K562 (cell line): Measurements from ENCODE around the gene VARS1. TPM values are rescaled to one million over a fixed set of nuclear protein-coding genes. Genes with fewer than 3 reads are reported as not detected.

Experiments used
- BRD9 ChIP-seq: fragments of 450-650 bp; IDR thresholded peaks from 2 replicates; pipeline ENCODE4 v1.6.1; 2018; ENCODE audit warnings: low read depth; ENCODE audit not compliant: partially characterized antibody
- CCNT2 ChIP-seq: IDR thresholded peaks from 2 replicates; pipeline ENCODE4 v1.6.1; 2011; ENCODE audit warnings: borderline replicate concordance, low read depth, mild to moderate bottlenecking, moderate library complexity, mixed read lengths, low read length; ENCODE audit not compliant: insufficient read length; ENCODE audit errors: extremely low read depth
- CHD1 ChIP-seq: fragments of 200-600 bp; sonication (generic); IDR thresholded peaks from one replicate; pipeline ENCODE4 v1.6.1; 2012; ENCODE audit warnings: mild to moderate bottlenecking, moderate library complexity, low read length, inconsistent platforms
- CREB1 ChIP-seq, 2 experiments: sonication (generic) in 1 of 2; formaldehyde crosslinking in 1 of 2; IDR thresholded peaks; 2 replicates each; pipeline versions ENCODE4 v1.6.1 to v1.8.0; 2012 to 2022; ENCODE audit warnings: inconsistent platforms in 1 of 2, mild to moderate bottlenecking in 1 of 2, missing genetic modification reagents in 1 of 2, moderate library complexity in 1 of 2
- MEIS2 ChIP-seq: fragments of 450-650 bp; IDR thresholded peaks from 2 replicates; pipeline ENCODE4 v1.6.1; 2014; ENCODE audit warnings: mild to moderate bottlenecking; ENCODE audit not compliant: partially characterized antibody
- PML ChIP-seq: IDR thresholded peaks from 2 replicates; pipeline ENCODE4 v1.6.1; 2012; ENCODE audit warnings: low read length, inconsistent platforms
- RBM39 ChIP-seq: fragments of 200-400 bp; formaldehyde crosslinking; optimal IDR thresholded peaks from 2 replicates; pipeline ENCODE3; 2018; ENCODE audit warnings: low read depth, low read length
- SPI1 ChIP-seq: IDR thresholded peaks from 2 replicates; pipeline ENCODE4 v1.6.1; 2011; ENCODE audit warnings: low read depth, low read length, control low read depth, borderline replicate concordance
- ZNF444 ChIP-seq: fragments of 250-450 bp; sonication (Bioruptor Pico); IDR thresholded peaks from 2 replicates; pipeline ENCODE4 v1.4.0; 2020; ENCODE audit warnings: mild to moderate bottlenecking, moderate library complexity
- ZNF445 ChIP-seq: fragments of 250-450 bp; sonication (Bioruptor Pico); IDR thresholded peaks from 2 replicates; pipeline ENCODE4 v1.4.0; 2020; ENCODE audit warnings: low read depth, mild to moderate bottlenecking, moderate library complexity
- polyA plus RNA-seq, 8 experiments: library from polyadenylated mRNA; depleted of rRNA in 4 of 8; stranded (reverse) in 5 of 8; unstranded in 3 of 8; fragments of >200 nt; fragmentation: Nextera tagmentation in 2 of 8; fragmentation: Illumina TruSeq in 1 of 8; extraction: Ambion mirVana in 2 of 8; extraction: Trizol in 1 of 8; gene quantifications; 2 replicates each; pipeline versions ENCODE4 v1.2.1 to v1.2.3, GENCODE V29; 2011 to 2014; ENCODE audit warnings: inconsistent platforms in 1 of 8, missing spikeins in 1 of 8
- total RNA-seq, 7 experiments: library from RNA; depleted of rRNA in 6 of 7; stranded (reverse); fragments of >200 nt in 6 of 7; fragmentation: Illumina TruSeq in 2 of 7; extraction: Trizol in 2 of 7; gene quantifications; 2 replicates each; pipeline versions ENCODE4 v1.2.1 to v1.2.3, GENCODE V29; 2011 to 2021; ENCODE audit warnings: low replicate concordance in 1 of 7
- TF ChIP-seq, protein P1 (sequence below): fragments of 450-650 bp; formaldehyde crosslinking; IDR thresholded peaks from 2 replicates; pipeline ENCODE4 v1.4.0; 2022; ENCODE audit warnings: missing genetic modification characterization
- TF ChIP-seq, protein P2 (sequence below): sonication (generic); formaldehyde crosslinking; IDR thresholded peaks from 2 replicates; pipeline ENCODE4 v1.8.1; 2022; ENCODE audit warnings: missing genetic modification reagents
- TF ChIP-seq, protein P3 (sequence below): fragments of 450-650 bp; formaldehyde crosslinking; IDR thresholded peaks from 2 replicates; pipeline ENCODE4 v1.4.0; 2020; ENCODE audit warnings: mild to moderate bottlenecking, mixed read lengths
- TF ChIP-seq, protein P4 (sequence below), 3 experiments: fragments of 200-800 bp in 1 of 3; fragments of 250-450 bp in 1 of 3; fragments of 450-650 bp in 1 of 3; sonication (Bioruptor Pico) in 1 of 3; sonication (Bioruptor generic) in 1 of 3; formaldehyde crosslinking in 1 of 3; IDR thresholded peaks; 2 replicates each; pipeline versions ENCODE4 v1.6.1 to v1.8.0; 2016 to 2022; ENCODE audit warnings: mild to moderate bottlenecking in 2 of 3, missing genetic modification characterization in 2 of 3, missing compliant biosample characterization in 1 of 3, moderate library complexity in 1 of 3
- TF ChIP-seq, protein P5 (sequence below): IDR thresholded peaks from 2 replicates; pipeline ENCODE4 v1.6.1; 2012; ENCODE audit warnings: low read depth, low read length, improper control_type of control experiment, borderline replicate concordance

Gene VARS1
- total and polyA plus RNA-seq, 9 of the 15 experiments (the other 6 are each of a cell fraction or from before 2014, with no cell fraction given): 2.9 to 488 (median 130) TPM

DNA sequence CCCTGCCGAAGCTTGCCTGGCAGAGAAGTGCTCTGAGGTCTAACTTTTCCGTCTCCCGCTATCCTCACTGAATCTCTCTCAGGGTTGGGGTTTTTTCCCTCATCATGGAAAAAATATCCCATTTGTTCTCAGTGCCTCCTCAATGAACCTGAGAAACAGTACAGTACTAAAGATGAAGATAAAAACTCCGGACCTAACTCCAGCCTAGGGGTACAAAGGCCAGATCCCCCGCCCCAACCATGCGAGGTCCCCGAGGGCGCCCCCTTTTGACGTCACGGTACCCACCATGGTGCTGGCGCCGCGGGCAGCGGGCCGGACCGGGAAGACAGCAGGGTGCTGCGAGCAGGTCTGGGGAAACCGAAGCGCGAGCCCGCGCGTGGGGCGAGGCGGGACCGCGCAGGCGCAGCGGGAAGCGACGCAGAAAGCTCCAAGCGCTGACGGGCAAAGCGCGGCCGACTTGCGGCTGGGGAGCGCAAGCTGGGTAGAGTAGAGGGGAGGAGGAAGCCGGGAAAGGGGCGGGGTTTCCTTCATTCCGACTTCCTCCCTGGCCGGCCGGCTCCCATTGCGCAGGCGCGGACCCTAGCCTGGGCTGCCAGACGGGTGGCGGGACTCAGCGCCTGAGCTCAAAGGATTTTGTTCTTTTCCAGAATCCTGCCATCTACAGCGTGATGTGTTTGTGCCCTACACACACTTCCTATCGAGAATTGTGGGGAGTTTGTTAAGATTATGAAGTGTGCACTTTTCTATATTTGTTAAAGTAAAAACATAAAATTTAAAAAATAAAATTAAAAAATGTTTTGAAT lies 11.1 kb upstream of the VARS1 start, which contains the start of gene LSM2 (continued):
- TF ChIP-seq, protein P1, sequence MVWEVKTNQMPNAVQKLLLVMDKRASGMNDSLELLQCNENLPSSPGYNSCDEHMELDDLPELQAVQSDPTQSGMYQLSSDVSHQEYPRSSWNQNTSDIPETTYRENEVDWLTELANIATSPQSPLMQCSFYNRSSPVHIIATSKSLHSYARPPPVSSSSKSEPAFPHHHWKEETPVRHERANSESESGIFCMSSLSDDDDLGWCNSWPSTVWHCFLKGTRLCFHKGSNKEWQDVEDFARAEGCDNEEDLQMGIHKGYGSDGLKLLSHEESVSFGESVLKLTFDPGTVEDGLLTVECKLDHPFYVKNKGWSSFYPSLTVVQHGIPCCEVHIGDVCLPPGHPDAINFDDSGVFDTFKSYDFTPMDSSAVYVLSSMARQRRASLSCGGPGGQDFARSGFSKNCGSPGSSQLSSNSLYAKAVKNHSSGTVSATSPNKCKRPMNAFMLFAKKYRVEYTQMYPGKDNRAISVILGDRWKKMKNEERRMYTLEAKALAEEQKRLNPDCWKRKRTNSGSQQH: 0 out of 2 replicates have a peak, but pooled peaks have one; percentile 36
- TF ChIP-seq ZNF445 (CRISPR knock-in tag): 0 out of 2 replicates have a peak, but pooled peaks have one; percentile 8
- peak; percentile 88 for TF ChIP-seq PML
- TF ChIP-seq RBM39: no peak
- peak; percentile 92 for TF ChIP-seq MEIS2
- TF ChIP-seq, protein P2, sequence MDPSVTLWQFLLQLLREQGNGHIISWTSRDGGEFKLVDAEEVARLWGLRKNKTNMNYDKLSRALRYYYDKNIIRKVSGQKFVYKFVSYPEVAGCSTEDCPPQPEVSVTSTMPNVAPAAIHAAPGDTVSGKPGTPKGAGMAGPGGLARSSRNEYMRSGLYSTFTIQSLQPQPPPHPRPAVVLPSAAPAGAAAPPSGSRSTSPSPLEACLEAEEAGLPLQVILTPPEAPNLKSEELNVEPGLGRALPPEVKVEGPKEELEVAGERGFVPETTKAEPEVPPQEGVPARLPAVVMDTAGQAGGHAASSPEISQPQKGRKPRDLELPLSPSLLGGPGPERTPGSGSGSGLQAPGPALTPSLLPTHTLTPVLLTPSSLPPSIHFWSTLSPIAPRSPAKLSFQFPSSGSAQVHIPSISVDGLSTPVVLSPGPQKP (CRISPR knock-in tag): no peak
- TF ChIP-seq CCNT2: peak; percentile 98
- TF ChIP-seq ZNF444 (CRISPR knock-in tag): peak; percentile 28
- TF ChIP-seq, protein P3, sequence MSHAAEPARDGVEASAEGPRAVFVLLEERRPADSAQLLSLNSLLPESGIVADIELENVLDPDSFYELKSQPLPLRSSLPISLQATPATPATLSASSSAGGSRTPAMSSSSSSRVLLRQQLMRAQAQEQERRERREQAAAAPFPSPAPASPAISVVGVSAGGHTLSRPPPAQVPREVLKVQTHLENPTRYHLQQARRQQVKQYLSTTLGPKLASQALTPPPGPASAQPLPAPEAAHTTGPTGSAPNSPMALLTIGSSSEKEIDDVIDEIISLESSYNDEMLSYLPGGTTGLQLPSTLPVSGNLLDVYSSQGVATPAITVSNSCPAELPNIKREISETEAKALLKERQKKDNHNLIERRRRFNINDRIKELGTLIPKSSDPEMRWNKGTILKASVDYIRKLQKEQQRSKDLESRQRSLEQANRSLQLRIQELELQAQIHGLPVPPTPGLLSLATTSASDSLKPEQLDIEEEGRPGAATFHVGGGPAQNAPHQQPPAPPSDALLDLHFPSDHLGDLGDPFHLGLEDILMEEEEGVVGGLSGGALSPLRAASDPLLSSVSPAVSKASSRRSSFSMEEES (CRISPR knock-in tag): 0 out of 2 replicates have a peak, but pooled peaks have one; percentile 6
- TF ChIP-seq CHD1: no peak
- TF ChIP-seq CREB1 (IDR thresholded peaks at IDR 0.05): peak; percentile 96
- TF ChIP-seq CREB1 (CRISPR knock-in tag; IDR thresholded peaks at IDR 0.05): peak; percentile 98
- peak; percentile 87 for TF ChIP-seq BRD9
- peak; percentile 99 for TF ChIP-seq SPI1
- TF ChIP-seq, protein P4, sequence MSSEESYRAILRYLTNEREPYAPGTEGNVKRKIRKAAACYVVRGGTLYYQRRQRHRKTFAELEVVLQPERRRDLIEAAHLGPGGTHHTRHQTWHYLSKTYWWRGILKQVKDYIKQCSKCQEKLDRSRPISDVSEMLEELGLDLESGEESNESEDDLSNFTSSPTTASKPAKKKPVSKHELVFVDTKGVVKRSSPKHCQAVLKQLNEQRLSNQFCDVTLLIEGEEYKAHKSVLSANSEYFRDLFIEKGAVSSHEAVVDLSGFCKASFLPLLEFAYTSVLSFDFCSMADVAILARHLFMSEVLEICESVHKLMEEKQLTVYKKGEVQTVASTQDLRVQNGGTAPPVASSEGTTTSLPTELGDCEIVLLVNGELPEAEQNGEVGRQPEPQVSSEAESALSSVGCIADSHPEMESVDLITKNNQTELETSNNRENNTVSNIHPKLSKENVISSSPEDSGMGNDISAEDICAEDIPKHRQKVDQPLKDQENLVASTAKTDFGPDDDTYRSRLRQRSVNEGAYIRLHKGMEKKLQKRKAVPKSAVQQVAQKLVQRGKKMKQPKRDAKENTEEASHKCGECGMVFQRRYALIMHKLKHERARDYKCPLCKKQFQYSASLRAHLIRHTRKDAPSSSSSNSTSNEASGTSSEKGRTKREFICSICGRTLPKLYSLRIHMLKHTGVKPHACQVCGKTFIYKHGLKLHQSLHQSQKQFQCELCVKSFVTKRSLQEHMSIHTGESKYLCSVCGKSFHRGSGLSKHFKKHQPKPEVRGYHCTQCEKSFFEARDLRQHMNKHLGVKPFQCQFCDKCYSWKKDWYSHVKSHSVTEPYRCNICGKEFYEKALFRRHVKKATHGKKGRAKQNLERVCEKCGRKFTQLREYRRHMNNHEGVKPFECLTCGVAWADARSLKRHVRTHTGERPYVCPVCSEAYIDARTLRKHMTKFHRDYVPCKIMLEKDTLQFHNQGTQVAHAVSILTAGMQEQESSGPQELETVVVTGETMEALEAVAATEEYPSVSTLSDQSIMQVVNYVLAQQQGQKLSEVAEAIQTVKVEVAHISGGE (CRISPR knock-in tag; IDR thresholded peaks at IDR 0.05): peak in 1 of 3 experiments; percentile 89; a peak in 2 of 6 replicates
- TF ChIP-seq, protein P5, sequence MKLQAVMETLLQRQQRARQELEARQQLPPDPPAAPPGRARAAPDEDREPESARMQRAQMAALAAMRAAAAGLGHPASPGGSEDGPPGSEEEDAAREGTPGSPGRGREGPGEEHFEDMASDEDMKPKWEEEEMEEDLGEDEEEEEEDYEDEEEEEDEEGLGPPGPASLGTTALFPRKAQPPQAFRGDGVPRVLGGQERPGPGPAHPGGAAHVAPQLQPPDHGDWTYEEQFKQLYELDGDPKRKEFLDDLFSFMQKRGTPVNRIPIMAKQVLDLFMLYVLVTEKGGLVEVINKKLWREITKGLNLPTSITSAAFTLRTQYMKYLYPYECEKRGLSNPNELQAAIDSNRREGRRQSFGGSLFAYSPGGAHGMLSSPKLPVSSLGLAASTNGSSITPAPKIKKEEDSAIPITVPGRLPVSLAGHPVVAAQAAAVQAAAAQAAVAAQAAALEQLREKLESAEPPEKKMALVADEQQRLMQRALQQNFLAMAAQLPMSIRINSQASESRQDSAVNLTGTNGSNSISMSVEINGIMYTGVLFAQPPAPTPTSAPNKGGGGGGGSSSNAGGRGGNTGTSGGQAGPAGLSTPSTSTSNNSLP: no peak
